H1 (cell line): Measurements from ENCODE around the gene ZNF750. TPM values are rescaled to one million over a fixed set of nuclear protein-coding genes. Genes with fewer than 3 reads are reported as not detected.
A peak's percentile ranks its signal among the peaks of the same experiment; 100 is the strongest.

ENCODE experiments used
- CTCF ChIA-PET: fragments of 300-600 bp; sonication (Branson Sonifier 250); formaldehyde crosslinking; loops from one replicate; lab custom pipeline; 2021; ENCODE audit not compliant: partially characterized antibody; lab: Charles Lee
- POLR2A ChIA-PET: fragments of 300-600 bp; sonication (Branson Sonifier 250); formaldehyde crosslinking; loops from one replicate; lab custom pipeline; 2021; ENCODE audit warnings: inconsistent platforms; ENCODE audit not compliant: partially characterized antibody; lab: Charles Lee
- DNase-seq, 2 experiments: peaks; one replicate each; pipeline versions ENCODE4 v3.0.0 to v3.0.0-alpha.2; 2010 to 2022; ENCODE audit warnings: low spot score in 2 of 2, low read depth in 1 of 2, mixed read lengths in 1 of 2
- FAIRE-seq: peaks from 2 replicates; lab custom pipeline; 2011; peaks lifted over from hg19 to GRCh38; lab: Jason Lieb, UNC
- H2AFZ ChIP-seq: 2 replicates; pipeline ENCODE4 v1.8.1; 2012; ENCODE audit warnings: low read length, inconsistent platforms
- H2AK5ac ChIP-seq: 2 replicates; pipeline ENCODE4 v1.6.1; 2013; ENCODE audit warnings: low read depth, low read length
- H2BK120ac ChIP-seq: replicated peaks from 2 replicates; pipeline ENCODE3; 2013; ENCODE audit warnings: low read depth, low read length, inconsistent platforms
- H2BK12ac ChIP-seq: 2 replicates; pipeline ENCODE4 v1.6.1; 2013; ENCODE audit warnings: low read depth, low read length
- H2BK15ac ChIP-seq: 2 replicates; pipeline ENCODE4 v1.6.1; 2013; ENCODE audit warnings: low read length
- H2BK20ac ChIP-seq: 2 replicates; pipeline ENCODE4 v1.6.1; 2013; ENCODE audit warnings: low read length
- H2BK5ac ChIP-seq: 2 replicates; pipeline ENCODE4 v1.6.1; 2013; ENCODE audit warnings: low read depth, low read length
- H3K14ac ChIP-seq: 2 replicates; pipeline ENCODE4 v1.6.1; 2013; ENCODE audit warnings: inconsistent platforms; ENCODE audit not compliant: insufficient read length
- H3K18ac ChIP-seq: 2 replicates; pipeline ENCODE4 v1.6.1; 2013; ENCODE audit warnings: low read length; ENCODE audit errors: extremely low read depth
- H3K23ac ChIP-seq: 2 replicates; pipeline ENCODE4 v1.6.1; 2013; ENCODE audit warnings: inconsistent platforms; ENCODE audit not compliant: insufficient read length
- H3K23me2 ChIP-seq: 2 replicates; pipeline ENCODE4 v1.6.1; 2013; ENCODE audit warnings: low read depth, low read length
- H3K27ac ChIP-seq: 2 replicates; pipeline ENCODE4 v1.6.1; 2011; ENCODE audit warnings: low read depth, low read length, inconsistent platforms
- H3K27me3 ChIP-seq, 4 experiments: replicated peaks in 1 of 4; 1 replicate in 1 of 4; 2 replicates in 3 of 4; pipeline versions ENCODE4 v1.6.1 to v1.8.1; 2011 to 2013; ENCODE audit warnings: low read length in 3 of 4, mild to moderate bottlenecking in 3 of 4, inconsistent platforms in 2 of 4, mixed read lengths in 2 of 4, moderate library complexity in 1 of 4; ENCODE audit not compliant: control insufficient read depth in 3 of 4, insufficient read depth in 3 of 4; ENCODE audit errors: extremely low read depth in 1 of 4
- H3K36me3 ChIP-seq, 4 experiments: 2 replicates each; pipeline versions ENCODE4 v1.6.1 to v1.8.1; 2011 to 2013; ENCODE audit warnings: mild to moderate bottlenecking in 4 of 4, low read length in 3 of 4, moderate library complexity in 2 of 4, control low read depth in 1 of 4, inconsistent platforms in 1 of 4; ENCODE audit not compliant: insufficient read depth in 4 of 4, control insufficient read depth in 2 of 4
- H3K4ac ChIP-seq: replicated peaks from 2 replicates; pipeline ENCODE3; 2013; ENCODE audit warnings: low read length, low read depth, mixed read lengths, inconsistent platforms; ENCODE audit not compliant: insufficient read length
- H3K4me1 ChIP-seq, 4 experiments: replicated peaks in 1 of 4; 1 replicate in 1 of 4; 2 replicates in 3 of 4; pipeline versions ENCODE4 v1.6.1 to v1.8.1; 2011 to 2013; ENCODE audit warnings: low read length in 3 of 4, inconsistent platforms in 2 of 4, mixed read lengths in 1 of 4; ENCODE audit not compliant: insufficient read depth in 4 of 4, control insufficient read depth in 3 of 4
- H3K4me2 ChIP-seq, 2 experiments: 2 replicates each; pipeline versions ENCODE4 v1.6.1 to v1.8.1; 2011 to 2013; ENCODE audit warnings: low read depth in 2 of 2, low read length in 2 of 2, control low read depth in 1 of 2, inconsistent platforms in 1 of 2, mild to moderate bottlenecking in 1 of 2; ENCODE audit not compliant: insufficient read depth in 1 of 2
- H3K4me3 ChIP-seq, 4 experiments: fragments of 200-600, 300-600 bp in 1 of 4; sonication (generic), shearing (Covaris generic), sonication (Bioruptor Twin) in 1 of 4; 2 replicates each; pipeline versions ENCODE4 v1.5.1 to v1.8.1; 2011 to 2016; ENCODE audit warnings: low read length in 4 of 4, low read depth in 3 of 4, control low read depth in 2 of 4, inconsistent platforms in 2 of 4, mild to moderate bottlenecking in 2 of 4, mixed read lengths in 1 of 4, moderate library complexity in 1 of 4; ENCODE audit not compliant: insufficient read depth in 2 of 4; ENCODE audit errors: extremely low read depth in 1 of 4
- H3K56ac ChIP-seq: replicated peaks from 2 replicates; pipeline ENCODE3; 2013; ENCODE audit warnings: low read depth, mild to moderate bottlenecking, mixed read lengths, low read length, inconsistent platforms; ENCODE audit not compliant: insufficient read length
- H3K79me1 ChIP-seq: 2 replicates; pipeline ENCODE4 v1.6.1; 2013; ENCODE audit warnings: low read depth, low read length, control low read depth
- H3K79me2 ChIP-seq, 2 experiments: 2 replicates each; pipeline versions ENCODE4 v1.6.1 to v1.8.1; 2012 to 2013; ENCODE audit warnings: low read length in 2 of 2, mild to moderate bottlenecking in 2 of 2, inconsistent platforms in 1 of 2; ENCODE audit not compliant: insufficient read depth in 2 of 2, control insufficient read depth in 1 of 2
- H3K9ac ChIP-seq, 4 experiments: replicated peaks in 1 of 4; 1 replicate in 1 of 4; 2 replicates in 3 of 4; pipeline versions ENCODE4 v1.6.1 to v1.8.1; 2011 to 2013; ENCODE audit warnings: low read depth in 3 of 4, low read length in 3 of 4, control low read depth in 2 of 4, mild to moderate bottlenecking in 2 of 4, moderate library complexity in 2 of 4, inconsistent platforms in 1 of 4; ENCODE audit errors: extremely low read depth in 1 of 4
- H3K9me3 ChIP-seq, 2 experiments: 2 replicates each; pipeline versions ENCODE4 v1.6.1 to v1.8.1; 2012 to 2013; ENCODE audit warnings: mild to moderate bottlenecking in 2 of 2, moderate library complexity in 2 of 2, control low read depth in 1 of 2, inconsistent platforms in 1 of 2, low read depth in 1 of 2, low read length in 1 of 2, mixed read lengths in 1 of 2; ENCODE audit not compliant: insufficient read depth in 2 of 2
- H4K20me1 ChIP-seq, 2 experiments: replicated peaks in 1 of 2; 2 replicates each; pipeline versions ENCODE3 to v1.8.1; 2011 to 2013; ENCODE audit warnings: inconsistent platforms in 2 of 2, low read length in 2 of 2, mild to moderate bottlenecking in 1 of 2; ENCODE audit not compliant: insufficient read depth in 2 of 2, control insufficient read depth in 1 of 2
- H4K5ac ChIP-seq: 2 replicates; pipeline ENCODE4 v1.6.1; 2013; ENCODE audit warnings: low read length, low read depth, mixed read lengths, inconsistent platforms; ENCODE audit not compliant: insufficient read length
- H4K8ac ChIP-seq: 2 replicates; pipeline ENCODE4 v1.8.0; 2013; ENCODE audit warnings: mild to moderate bottlenecking, moderate library complexity, low read length, inconsistent platforms; ENCODE audit not compliant: insufficient read depth; ENCODE audit errors: extremely low read depth
- H4K91ac ChIP-seq: replicated peaks from 2 replicates; pipeline ENCODE3; 2013; ENCODE audit warnings: low read length, mixed read lengths, inconsistent platforms; ENCODE audit not compliant: insufficient read length
- CHD1 ChIP-seq: IDR thresholded peaks from 2 replicates; pipeline ENCODE4 v1.6.1; 2012; ENCODE audit warnings: low read depth, low read length, improper control_type of control experiment
- EZH2 ChIP-seq: fragments of 200-600 bp; sonication (generic); IDR thresholded peaks from 2 replicates; pipeline ENCODE4 v1.7.1; 2012; ENCODE audit warnings: low read depth, mild to moderate bottlenecking, moderate library complexity, low read length, inconsistent platforms; ENCODE audit not compliant: severe bottlenecking
- JUND ChIP-seq: IDR thresholded peaks from 2 replicates; pipeline ENCODE4 v1.6.1; 2011; ENCODE audit warnings: mild to moderate bottlenecking, improper control_type of control experiment, low read length
- KDM1A ChIP-seq: fragments of 200-600, 300-600 bp; sonication (generic); IDR thresholded peaks from 2 replicates; pipeline ENCODE4 v1.7.1; 2016; ENCODE audit warnings: mild to moderate bottlenecking, low read length, borderline replicate concordance
- KDM4A ChIP-seq: IDR thresholded peaks from one replicate; pipeline ENCODE4 v1.7.1; 2012; ENCODE audit warnings: low read depth, mild to moderate bottlenecking, moderate library complexity, low read length, inconsistent platforms; ENCODE audit not compliant: severe bottlenecking
- RAD21 ChIP-seq, 2 experiments: IDR thresholded peaks in 1 of 2; conservative IDR thresholded peaks in 1 of 2; 2 replicates each; pipeline ENCODE4 v1.6.1; 2011; ENCODE audit warnings: low read depth in 2 of 2, low read length in 2 of 2, improper control_type of control experiment in 1 of 2, inconsistent platforms in 1 of 2, mild to moderate bottlenecking in 1 of 2, moderate library complexity in 1 of 2
- RBBP5 ChIP-seq: IDR thresholded peaks from 2 replicates; pipeline ENCODE4 v1.7.1; 2012; ENCODE audit warnings: low read depth, mild to moderate bottlenecking, inconsistent platforms, low read length, moderate library complexity, borderline replicate concordance
- TBP ChIP-seq: IDR thresholded peaks from 2 replicates; pipeline ENCODE4 v1.6.1; 2011; ENCODE audit warnings: low read depth, low read length, improper control_type of control experiment
- WGBS, 2 experiments: shearing (Covaris generic) in 1 of 2; methylation state at CpG; one replicate each; pipeline versions ENCODE4 v1.1.6 to v1.1.7; 2013 to 2015; ENCODE audit warnings: low lambda C conversion rate in 2 of 2, mixed read lengths in 2 of 2, inconsistent platforms in 1 of 2, low coverage in 1 of 2, missing lambda C conversion rate in 1 of 2; ENCODE audit not compliant: insufficient replicate concordance in 2 of 2, insufficient coverage in 1 of 2, insufficient read length in 1 of 2; ENCODE audit errors: extremely low coverage in 1 of 2, missing lambda C conversion rate in 1 of 2; 5-methylcytosine and 5-hydroxymethylcytosine counted together
- polyA plus RNA-seq, 7 experiments: library from polyadenylated mRNA; depleted of rRNA in 3 of 7; stranded (reverse) in 5 of 7; unstranded in 2 of 7; fragments of >200 nt in 5 of 7; fragments of 200-250 nt in 2 of 7; gene quantifications; 1 replicate in 5 of 7; 2 replicates in 1 of 7; 4 replicates in 1 of 7; pipeline versions ENCODE4 v1.2.1 to v1.2.3, GENCODE V29; 2011 to 2013; ENCODE audit warnings: missing spikeins in 2 of 7, mixed read lengths in 2 of 7
- total RNA-seq: library from RNA; stranded (reverse); fragmentation: NEBNext Ultra II Directional; extraction: Animal tissue kit (Norgen Biotek cat#: 25700); gene quantifications from 2 replicates; pipeline ENCODE4 v1.2.1, GENCODE V29; 2021
- TF ChIP-seq, protein P1 (sequence below), 3 experiments: IDR thresholded peaks; 1 replicate in 2 of 3; 2 replicates in 1 of 3; pipeline versions ENCODE4 v1.5.1 to v1.6.1; 2011; ENCODE audit warnings: low read length in 3 of 3, mild to moderate bottlenecking in 3 of 3, inconsistent platforms in 2 of 3, low read depth in 1 of 3, moderate library complexity in 1 of 3; ENCODE audit not compliant: insufficient read depth in 1 of 3; ENCODE audit errors: control extremely low read depth in 1 of 3

The ZNF750 gene
- total and polyA plus RNA-seq, 2 of the 8 experiments (the other 6 are each of a cell fraction or from before 2014, with no cell fraction given), result not detected

GRCh38 chr17:82793974-82794630 is 45.7 kb downstream of the ZNF750 start:
- peaks cover 26% of the 10 kb centered on the region for H3K79me1 ChIP-seq
- H4K8ac ChIP-seq, result peak overlapping the region; percentile 71; the same call in 1 of the 2 replicates
- H3K4me3 ChIP-seq, result no peak overlapping the region
- no peak overlapping the region for H3K4me2 ChIP-seq
- no peak overlapping the region; the same call in 1 of the 2 replicates for H2BK5ac ChIP-seq
- CTCF ChIA-PET, result interaction anchor here (0.8 to 2.1 kb wide), 5 partner anchors 13 to 116 kb away, joined by 3 to 10 read pairs (median 3); no protein-coding TSS in a partner anchor
- no peaks in the 10 kb centered on the region for H3K27me3 ChIP-seq
- H4K20me1 ChIP-seq, result peaks cover 8 to 18% of the 10 kb centered on the region in 2 experiments
- 90% methylated on average over 14 of the region's 15 CpGs; no CpG with 5 or more reads in 1 of the 2 experiments for WGBS, 2 experiments
- H2BK12ac ChIP-seq, result no peak overlapping the region
- H3K23ac ChIP-seq, result no peak overlapping the region
- DNase-seq (no peak), FAIRE-seq (no peak)
- H3K36me3 ChIP-seq, result peaks cover 0 to 15% (median 4%) of the 10 kb centered on the region in 4 experiments; a peak in 3 of 8 replicates
- peaks cover 0 to 34% of the 10 kb centered on the region in 2 experiments; a peak in 2 of 4 replicates for H3K79me2 ChIP-seq
- H3K14ac ChIP-seq, result no peak overlapping the region
- H3K4ac ChIP-seq, result no peak overlapping the region
- no peak overlapping the region for H2BK120ac ChIP-seq
- H4K5ac ChIP-seq, result no peak overlapping the region
- no peak overlapping the region for H3K18ac ChIP-seq
- H4K91ac ChIP-seq, result no peak overlapping the region
- no peak overlapping the region for H3K9ac ChIP-seq
- H2BK15ac ChIP-seq, result no peak overlapping the region
- no peak overlapping the region for H2BK20ac ChIP-seq
- H3K9me3 ChIP-seq, result no peaks in the 10 kb centered on the region
- H2AFZ ChIP-seq, result no peak overlapping the region
- no peak overlapping the region for H2AK5ac ChIP-seq
- 0 out of 2 replicates have a peak, but pooled peaks cover 2% of the 10 kb centered on the region for H3K23me2 ChIP-seq
- no peaks in the 10 kb centered on the region for H3K4me1 ChIP-seq
- POLR2A ChIA-PET, result no interaction called here
- H3K56ac ChIP-seq, result no peak overlapping the region
- H3K27ac ChIP-seq, result no peak overlapping the region
- TF ChIP-seq, protein P1, sequence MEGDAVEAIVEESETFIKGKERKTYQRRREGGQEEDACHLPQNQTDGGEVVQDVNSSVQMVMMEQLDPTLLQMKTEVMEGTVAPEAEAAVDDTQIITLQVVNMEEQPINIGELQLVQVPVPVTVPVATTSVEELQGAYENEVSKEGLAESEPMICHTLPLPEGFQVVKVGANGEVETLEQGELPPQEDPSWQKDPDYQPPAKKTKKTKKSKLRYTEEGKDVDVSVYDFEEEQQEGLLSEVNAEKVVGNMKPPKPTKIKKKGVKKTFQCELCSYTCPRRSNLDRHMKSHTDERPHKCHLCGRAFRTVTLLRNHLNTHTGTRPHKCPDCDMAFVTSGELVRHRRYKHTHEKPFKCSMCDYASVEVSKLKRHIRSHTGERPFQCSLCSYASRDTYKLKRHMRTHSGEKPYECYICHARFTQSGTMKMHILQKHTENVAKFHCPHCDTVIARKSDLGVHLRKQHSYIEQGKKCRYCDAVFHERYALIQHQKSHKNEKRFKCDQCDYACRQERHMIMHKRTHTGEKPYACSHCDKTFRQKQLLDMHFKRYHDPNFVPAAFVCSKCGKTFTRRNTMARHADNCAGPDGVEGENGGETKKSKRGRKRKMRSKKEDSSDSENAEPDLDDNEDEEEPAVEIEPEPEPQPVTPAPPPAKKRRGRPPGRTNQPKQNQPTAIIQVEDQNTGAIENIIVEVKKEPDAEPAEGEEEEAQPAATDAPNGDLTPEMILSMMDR (IDR thresholded peaks at IDR 0.05; ENCODE audit: control extremely low read depth in 1 of 3, insufficient read depth in 1 of 3, low read depth in 1 of 3, low read length in 3 of 3), result no peak
- no peak for TF ChIP-seq CHD1
- no peak for TF ChIP-seq RBBP5
- TF ChIP-seq KDM1A, result no peak
- no peak for TF ChIP-seq JUND
- no peak for TF ChIP-seq KDM4A
- TF ChIP-seq TBP, result no peak
- TF ChIP-seq EZH2, result no peak
- TF ChIP-seq RAD21 (IDR thresholded peaks at IDR 0.05 in 1 of 2, conservative IDR thresholded peaks at IDR 0.05 in 1 of 2; ENCODE audit: low read depth in 2 of 2, low read length in 2 of 2), result no peak
